Measurements from ENCODE around the gene YWHAG. TPM values are rescaled to one million over a fixed set of nuclear protein-coding genes. Genes with fewer than 3 reads are reported as not detected.
"Not testable (repeated sequence)": the region's sequence is repeated elsewhere in the genome, so short reads cannot be mapped to it uniquely, and the experiment has no call there.

Gene YWHAG
- total RNA-seq, 1 donor from 2014 or later: 132 TPM

DNA sequence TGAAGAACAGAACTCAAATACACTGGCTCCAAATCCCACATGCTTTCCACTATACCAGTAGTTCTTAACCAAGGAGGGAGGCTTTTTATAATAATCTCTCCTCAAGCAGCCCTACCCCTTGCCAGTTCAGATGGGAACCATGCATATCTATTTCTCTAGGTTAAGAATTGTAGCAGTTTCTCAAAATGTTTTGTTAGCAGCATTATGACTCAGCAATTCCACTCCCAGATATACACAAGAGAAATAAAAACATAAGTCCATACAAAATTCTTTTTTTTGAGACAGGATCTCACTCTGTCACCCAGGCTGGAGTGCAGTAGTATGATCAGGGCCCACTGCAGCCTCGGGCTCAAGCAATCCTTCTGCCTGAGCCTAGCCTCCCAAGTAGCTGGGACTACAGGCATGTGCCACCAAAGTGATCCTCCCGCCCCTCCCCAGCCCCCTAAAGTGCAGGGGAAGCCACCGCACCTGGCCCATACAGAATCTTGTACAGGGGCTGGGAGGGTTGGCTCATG is 18.1 kb downstream of the YWHAG start:
- peaks cover 40% of the 10 kb centered on the region for H3K36me3 Mint-ChIP-seq (ENCODE audit: insufficient read depth)
- H3K27me3 Mint-ChIP-seq: no peaks in the 10 kb centered on the region
- TF ChIP-seq, protein P1, sequence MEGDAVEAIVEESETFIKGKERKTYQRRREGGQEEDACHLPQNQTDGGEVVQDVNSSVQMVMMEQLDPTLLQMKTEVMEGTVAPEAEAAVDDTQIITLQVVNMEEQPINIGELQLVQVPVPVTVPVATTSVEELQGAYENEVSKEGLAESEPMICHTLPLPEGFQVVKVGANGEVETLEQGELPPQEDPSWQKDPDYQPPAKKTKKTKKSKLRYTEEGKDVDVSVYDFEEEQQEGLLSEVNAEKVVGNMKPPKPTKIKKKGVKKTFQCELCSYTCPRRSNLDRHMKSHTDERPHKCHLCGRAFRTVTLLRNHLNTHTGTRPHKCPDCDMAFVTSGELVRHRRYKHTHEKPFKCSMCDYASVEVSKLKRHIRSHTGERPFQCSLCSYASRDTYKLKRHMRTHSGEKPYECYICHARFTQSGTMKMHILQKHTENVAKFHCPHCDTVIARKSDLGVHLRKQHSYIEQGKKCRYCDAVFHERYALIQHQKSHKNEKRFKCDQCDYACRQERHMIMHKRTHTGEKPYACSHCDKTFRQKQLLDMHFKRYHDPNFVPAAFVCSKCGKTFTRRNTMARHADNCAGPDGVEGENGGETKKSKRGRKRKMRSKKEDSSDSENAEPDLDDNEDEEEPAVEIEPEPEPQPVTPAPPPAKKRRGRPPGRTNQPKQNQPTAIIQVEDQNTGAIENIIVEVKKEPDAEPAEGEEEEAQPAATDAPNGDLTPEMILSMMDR (IDR thresholded peaks at IDR 0.05; ENCODE audit: unreplicated experiment): no peak
- DNase-seq (ENCODE audit: low spot score, unreplicated experiment): no peak
- H3K4me1 Mint-ChIP-seq (ENCODE audit: low read depth): peaks cover 10% of the 10 kb centered on the region
- no peak overlapping the region for H3K4me3 Mint-ChIP-seq (ENCODE audit: low read depth)
- H3K9me3 Mint-ChIP-seq (ENCODE audit: low read depth): no peaks in the 10 kb centered on the region
- H3K27ac Mint-ChIP-seq: no peak overlapping the region

- no peaks in the 10 kb centered on the region for H3K27me3 Mint-ChIP-seq
- peaks cover 8% of the 10 kb centered on the region for H3K4me1 Mint-ChIP-seq (ENCODE audit: low read depth)
- no peaks in the 10 kb centered on the region for H3K9me3 Mint-ChIP-seq (ENCODE audit: low read depth)
- H3K36me3 Mint-ChIP-seq (ENCODE audit: insufficient read depth): peaks cover 26% of the 10 kb centered on the region
- no peak for DNase-seq (ENCODE audit: low spot score, unreplicated experiment)
- H3K27ac Mint-ChIP-seq: peak overlapping the region; percentile 48
- TF ChIP-seq, protein P1 (IDR thresholded peaks at IDR 0.05; ENCODE audit: unreplicated experiment): no peak
- no peak overlapping the region for H3K4me3 Mint-ChIP-seq (ENCODE audit: low read depth)
These were observed 20.3 kb downstream of the YWHAG start for GRCh38 chr7:76338298-76339084.

GRCh38 chr7:76337147-76337546 is 21.6 kb downstream of the YWHAG start:
- H3K27me3 Mint-ChIP-seq: no peaks in the 10 kb centered on the region
- peaks cover 11% of the 10 kb centered on the region for H3K4me1 Mint-ChIP-seq (ENCODE audit: low read depth)
- peaks cover 20% of the 10 kb centered on the region for H3K36me3 Mint-ChIP-seq (ENCODE audit: insufficient read depth)
- no peak overlapping the region for H3K4me3 Mint-ChIP-seq (ENCODE audit: low read depth)
- DNase-seq (ENCODE audit: low spot score, unreplicated experiment): no peak
- H3K9me3 Mint-ChIP-seq (ENCODE audit: low read depth): no peaks in the 10 kb centered on the region
- H3K27ac Mint-ChIP-seq: peak overlapping the region; percentile 84
- TF ChIP-seq, protein P1 (IDR thresholded peaks at IDR 0.05; ENCODE audit: unreplicated experiment): no peak

- TF ChIP-seq, protein P1 (IDR thresholded peaks at IDR 0.05; ENCODE audit: unreplicated experiment): no peak
- H3K4me1 Mint-ChIP-seq (ENCODE audit: low read depth): peaks cover 13% of the 10 kb centered on the region
- H3K27me3 Mint-ChIP-seq: no peaks in the 10 kb centered on the region
- H3K36me3 Mint-ChIP-seq (ENCODE audit: insufficient read depth): peaks cover 23% of the 10 kb centered on the region
- peak overlapping the region; percentile 39 for H3K27ac Mint-ChIP-seq
- H3K9me3 Mint-ChIP-seq (ENCODE audit: low read depth): no peaks in the 10 kb centered on the region
- no peak for DNase-seq (ENCODE audit: low spot score, unreplicated experiment)
- no peak overlapping the region for H3K4me3 Mint-ChIP-seq (ENCODE audit: low read depth)
These were observed 22.7 kb downstream of the YWHAG start for GRCh38 chr7:76336094-76336493.

DNA sequence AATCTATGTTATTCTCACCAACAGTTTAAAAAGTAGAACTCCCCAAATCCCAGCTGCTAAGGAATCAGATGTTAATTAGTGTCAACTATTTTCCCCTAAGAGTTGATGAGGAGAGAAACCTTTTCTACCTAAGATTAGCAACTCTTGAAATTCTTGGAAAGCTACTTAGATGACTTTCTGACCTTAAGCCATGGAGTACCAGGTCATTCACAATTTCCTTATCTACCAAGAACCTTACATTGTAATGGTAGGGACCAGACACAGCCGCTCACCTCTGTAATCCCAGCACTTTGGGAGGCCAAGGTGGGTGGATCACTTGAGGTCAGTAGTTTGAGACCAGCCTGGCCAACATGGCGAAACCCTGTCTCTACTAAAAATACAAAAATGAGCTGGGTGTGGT is 23.4 kb downstream of the YWHAG start:
- not testable (repeated sequence) for H3K27me3 Mint-ChIP-seq; H3K27ac Mint-ChIP-seq; DNase-seq (ENCODE audit: low spot score, unreplicated experiment); H3K4me3 Mint-ChIP-seq (ENCODE audit: low read depth); H3K9me3 Mint-ChIP-seq (ENCODE audit: low read depth)
- Mint-ChIP-seq H3K36me3 (ENCODE audit: insufficient read depth) (peaks cover 20% of the 10 kb centered on the region), H3K4me1 (ENCODE audit: low read depth) (peaks cover 14% of the 10 kb centered on the region)

Data from progenitor cell of endocrine pancreas (in vitro differentiated cells).